Measurements from ENCODE around the gene LSM10.

- no peak for TF ChIP-seq CTCF (IDR thresholded peaks at IDR 0.05 in 4 of 5, conservative IDR thresholded peaks at IDR 0.05 in 1 of 5)
- TF ChIP-seq POLR2A (IDR thresholded peaks at IDR 0.05): no peak
Measured at GRCh38 chr1:36383240-36383639, 14.5 kb downstream of the LSM10 start.
